ENCODE measurements around the gene SKI. TPM values are rescaled to one million over a fixed set of nuclear protein-coding genes. Genes with fewer than 3 reads are reported as not detected.

Gene SKI
- total and polyA plus RNA-seq, 2 of the 8 experiments (the other 6 are each of a cell fraction or from before 2014, with no cell fraction given) = 8.3 to 87.6 TPM

DNA sequence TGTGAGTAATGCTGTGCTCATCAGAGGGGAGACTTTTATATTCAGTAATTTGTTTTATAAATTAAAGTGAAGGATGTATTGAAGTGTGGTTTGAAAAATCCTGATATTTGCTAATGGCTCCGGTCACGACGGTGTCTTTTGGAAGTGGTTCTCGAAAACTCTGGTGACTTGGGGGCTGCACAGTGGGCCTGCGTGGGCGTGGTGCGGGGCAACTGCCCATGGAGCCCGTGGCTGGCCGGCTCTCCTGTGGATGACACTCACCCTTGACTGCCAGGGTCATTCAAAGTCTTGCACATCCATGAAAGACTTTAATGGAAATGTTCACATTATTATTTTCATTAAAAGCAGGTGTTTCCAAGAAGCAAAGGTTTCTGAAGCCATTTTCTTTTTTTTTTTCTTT is 41.2 kb upstream of the SKI start:
- TF ChIP-seq TBP (IDR thresholded peaks at IDR 0.05; ENCODE audit: low read depth, low read length) = no peak
- no peak for TF ChIP-seq BRCA1 (IDR thresholded peaks at IDR 0.05; ENCODE audit: low read depth, low read length)
- no peak for TF ChIP-seq GABPA (IDR thresholded peaks at IDR 0.05; ENCODE audit: borderline replicate concordance, insufficient read depth, low read length)
- no peak for TF ChIP-seq POU5F1 (IDR thresholded peaks at IDR 0.05; ENCODE audit: low read depth, low read length)
- TF ChIP-seq SUZ12 (IDR thresholded peaks at IDR 0.05; ENCODE audit: low read length) = no peak
- no peak for TF ChIP-seq SP1 (IDR thresholded peaks at IDR 0.05; ENCODE audit: low read depth, low read length)
- no peak for TF ChIP-seq RAD21 (IDR thresholded peaks at IDR 0.05 in 1 of 2, conservative IDR thresholded peaks at IDR 0.05 in 1 of 2; ENCODE audit: low read depth in 2 of 2, low read length in 2 of 2)
- TF ChIP-seq MAFK (IDR thresholded peaks at IDR 0.05; ENCODE audit: low read depth, low read length) = no peak
- no peak for TF ChIP-seq GTF2F1 (IDR thresholded peaks at IDR 0.05; ENCODE audit: borderline replicate concordance, low read depth, low read length)
- no peak overlapping the region for H2BK20ac ChIP-seq (ENCODE audit: low read length)
- no peak overlapping the region for H3K18ac ChIP-seq (ENCODE audit: extremely low read depth, low read length)
- no peak overlapping the region for H3K4me3 ChIP-seq (ENCODE audit: extremely low read depth in 1 of 4, insufficient read depth in 2 of 4, low read depth in 3 of 4, low read length in 4 of 4)
- no peak overlapping the region for H4K5ac ChIP-seq (ENCODE audit: insufficient read length, low read depth, low read length)
- H4K8ac ChIP-seq (ENCODE audit: extremely low read depth, insufficient read depth, low read length) = no peak overlapping the region
- H3K9me3 ChIP-seq (ENCODE audit: insufficient read depth in 2 of 2, low read depth in 1 of 2, low read length in 1 of 2) = no peaks in the 10 kb centered on the region
- DNase-seq (ENCODE audit: low read depth in 1 of 2, low spot score in 2 of 2) (no peak), FAIRE-seq (no peak)
- H3K4me2 ChIP-seq (ENCODE audit: insufficient read depth in 1 of 2, low read depth in 2 of 2, low read length in 2 of 2) = no peak overlapping the region
- H2BK120ac ChIP-seq (replicated peaks; ENCODE audit: low read depth, low read length) = no peak overlapping the region
- H3K14ac ChIP-seq (ENCODE audit: insufficient read length) = no peak overlapping the region
- ChIA-PET CTCF (ENCODE audit: partially characterized antibody) (interaction anchor here (0.6 to 1.6 kb wide), 3 partner anchors 13 to 314 kb away, joined by 3 to 4 read pairs (median 3); no protein-coding TSS in a partner anchor), POLR2A (ENCODE audit: partially characterized antibody) (interaction anchor here (1.8 kb wide), 2 partner anchors 8 to 11 kb away, joined by 5 read pairs; no protein-coding TSS in a partner anchor)
- H3K23ac ChIP-seq (ENCODE audit: insufficient read length) = no peak overlapping the region
- H3K4me1 ChIP-seq (replicated peaks in 1 of 4; ENCODE audit: control insufficient read depth in 3 of 4, insufficient read depth in 4 of 4, low read length in 3 of 4) = peaks cover 0 to 8% (median 3%) of the 10 kb centered on the region in 4 experiments; a peak in 5 of 7 replicates
- no peak overlapping the region for H2AFZ ChIP-seq (ENCODE audit: low read length)
- no peaks in the 10 kb centered on the region for H3K27me3 ChIP-seq (replicated peaks in 1 of 4; ENCODE audit: control insufficient read depth in 3 of 4, extremely low read depth in 1 of 4, insufficient read depth in 3 of 4, low read length in 3 of 4)
- H3K9ac ChIP-seq (replicated peaks in 1 of 4; ENCODE audit: extremely low read depth in 1 of 4, low read depth in 3 of 4, low read length in 3 of 4) = no peak overlapping the region
- H3K27ac ChIP-seq (ENCODE audit: low read depth, low read length) = no peak overlapping the region
- WGBS, 2 experiments (ENCODE audit: extremely low coverage in 1 of 2, insufficient coverage in 1 of 2, insufficient read length in 1 of 2, insufficient replicate concordance in 2 of 2, low coverage in 1 of 2, low lambda C conversion rate in 2 of 2, missing lambda C conversion rate in 1 of 2) = 98% methylated on average over 9 of the region's 9 CpGs; no CpG with 5 or more reads in 1 of the 2 experiments
- peaks cover 5% of the 10 kb centered on the region; the same call in 1 of the 2 replicates for H3K23me2 ChIP-seq (ENCODE audit: low read depth, low read length)
- H3K79me2 ChIP-seq (ENCODE audit: control insufficient read depth in 1 of 2, insufficient read depth in 2 of 2, low read length in 2 of 2) = peaks cover 0 to 8% of the 10 kb centered on the region in 2 experiments; a peak in 1 of 4 replicates
- no peak overlapping the region for H2AK5ac ChIP-seq (ENCODE audit: low read depth, low read length)
- peaks cover 0 to 7% (median 4%) of the 10 kb centered on the region in 4 experiments; a peak in 4 of 8 replicates for H3K36me3 ChIP-seq (ENCODE audit: control insufficient read depth in 2 of 4, insufficient read depth in 4 of 4, low read length in 3 of 4)
- H4K20me1 ChIP-seq (replicated peaks in 1 of 2; ENCODE audit: control insufficient read depth in 1 of 2, insufficient read depth in 2 of 2, low read length in 2 of 2) = peaks cover 4 to 12% of the 10 kb centered on the region in 2 experiments
- H2BK5ac ChIP-seq (ENCODE audit: low read depth, low read length) = no peak overlapping the region
- no peak overlapping the region for H2BK12ac ChIP-seq (ENCODE audit: low read depth, low read length)
- H3K56ac ChIP-seq (replicated peaks; ENCODE audit: insufficient read length, low read depth, low read length) = no peak overlapping the region
- no peaks in the 10 kb centered on the region; the same call in 1 of the 2 replicates for H3K79me1 ChIP-seq (ENCODE audit: low read depth, low read length)
- H3K4ac ChIP-seq (replicated peaks; ENCODE audit: insufficient read length, low read depth, low read length) = no peak overlapping the region
- H2BK15ac ChIP-seq (ENCODE audit: low read length) = no peak overlapping the region
- H4K91ac ChIP-seq (replicated peaks; ENCODE audit: insufficient read length, low read length) = no peak overlapping the region

Measured in H1 (cell line).